K562 (cell line): ENCODE results near the gene MAP7D1. TPM values are rescaled to one million over a fixed set of nuclear protein-coding genes. Genes with fewer than 3 reads are reported as not detected.

ENCODE experiments used
- BRF2 ChIP-seq: IDR thresholded peaks from 3 replicates; pipeline ENCODE4 v1.6.1; 2011; ENCODE audit warnings: borderline replicate concordance, mild to moderate bottlenecking; ENCODE audit not compliant: insufficient read length, insufficient read depth
- CGGBP1 ChIP-seq: fragments of 250-450 bp; sonication (Bioruptor Pico); IDR thresholded peaks from 2 replicates; pipeline ENCODE4 v1.9.0; 2021; ENCODE audit warnings: mild to moderate bottlenecking
- DNMT1 ChIP-seq: fragments of 450-650 bp; IDR thresholded peaks from 2 replicates; pipeline ENCODE4 v1.6.1; 2016; ENCODE audit warnings: antibody characterized with exemption, mild to moderate bottlenecking
- HDAC8 ChIP-seq: fragments of 450-650 bp; IDR thresholded peaks from 2 replicates; pipeline ENCODE4 v1.6.1; 2016; ENCODE audit warnings: mild to moderate bottlenecking, missing genetic modification characterization, moderate library complexity, missing compliant biosample characterization
- HNRNPUL1 ChIP-seq: fragments of 200-400 bp; formaldehyde crosslinking; IDR thresholded peaks from 2 replicates; pipeline ENCODE4 v1.6.1; 2017; ENCODE audit warnings: low read length
- MEIS2 ChIP-seq: fragments of 450-650 bp; IDR thresholded peaks from 2 replicates; pipeline ENCODE4 v1.6.1; 2014; ENCODE audit warnings: mild to moderate bottlenecking; ENCODE audit not compliant: partially characterized antibody
- MXI1 ChIP-seq: IDR thresholded peaks from 2 replicates; pipeline ENCODE4 v1.6.1; 2011; ENCODE audit warnings: low read depth, mild to moderate bottlenecking, improper control_type of control experiment, low read length
- NFE2 ChIP-seq: IDR thresholded peaks from 2 replicates; pipeline ENCODE4 v1.6.1; 2014; ENCODE audit warnings: antibody characterized with exemption, low read depth
- NFYB ChIP-seq: IDR thresholded peaks from 2 replicates; pipeline ENCODE4 v1.6.1; 2011; ENCODE audit warnings: mild to moderate bottlenecking, moderate library complexity; ENCODE audit not compliant: insufficient read length; ENCODE audit errors: extremely low read depth
- NONO ChIP-seq, 2 experiments: fragments of 200-400 bp in 1 of 2; fragments of 450-650 bp in 1 of 2; formaldehyde crosslinking in 1 of 2; IDR thresholded peaks; 2 replicates each; pipeline ENCODE4 v1.6.1; 2017; ENCODE audit warnings: low read depth in 2 of 2, mild to moderate bottlenecking in 2 of 2, moderate library complexity in 2 of 2, low read length in 1 of 2
- SNRNP70 ChIP-seq: fragments of 200-400 bp; formaldehyde crosslinking; optimal IDR thresholded peaks from 2 replicates; pipeline ENCODE3; 2017; ENCODE audit warnings: low read depth, low read length
- SRSF3 ChIP-seq: fragments of 200-400 bp; formaldehyde crosslinking; IDR thresholded peaks from 2 replicates; pipeline ENCODE4 v1.6.1; 2016; ENCODE audit warnings: mild to moderate bottlenecking, low read length, moderate library complexity; ENCODE audit not compliant: insufficient read depth
- TAF7 ChIP-seq: fragments of 450-650 bp; IDR thresholded peaks from 2 replicates; pipeline ENCODE4 v1.6.1; 2016; ENCODE audit warnings: missing genetic modification characterization, missing compliant biosample characterization
- ZBTB12 ChIP-seq: fragments of 250-450 bp; sonication (Bioruptor Pico); IDR thresholded peaks from 2 replicates; pipeline ENCODE4 v1.4.0; 2020
- ZNF253 ChIP-seq: fragments of 250-450 bp; sonication (Bioruptor Pico); conservative IDR thresholded peaks from 2 replicates; pipeline ENCODE4 v1.6.1; 2021; ENCODE audit warnings: mild to moderate bottlenecking
- ZNF445 ChIP-seq: fragments of 250-450 bp; sonication (Bioruptor Pico); IDR thresholded peaks from 2 replicates; pipeline ENCODE4 v1.4.0; 2020; ENCODE audit warnings: low read depth, mild to moderate bottlenecking, moderate library complexity
- polyA plus RNA-seq, 8 experiments: library from polyadenylated mRNA; depleted of rRNA in 4 of 8; stranded (reverse) in 5 of 8; unstranded in 3 of 8; fragments of >200 nt; fragmentation: Nextera tagmentation in 2 of 8; fragmentation: Illumina TruSeq in 1 of 8; extraction: Ambion mirVana in 2 of 8; extraction: Trizol in 1 of 8; gene quantifications; 2 replicates each; pipeline versions ENCODE4 v1.2.1 to v1.2.3, GENCODE V29; 2011 to 2014; ENCODE audit warnings: inconsistent platforms in 1 of 8, missing spikeins in 1 of 8
- total RNA-seq, 7 experiments: library from RNA; depleted of rRNA in 6 of 7; stranded (reverse); fragments of >200 nt in 6 of 7; fragmentation: Illumina TruSeq in 2 of 7; extraction: Trizol in 2 of 7; gene quantifications; 2 replicates each; pipeline versions ENCODE4 v1.2.1 to v1.2.3, GENCODE V29; 2011 to 2021; ENCODE audit warnings: low replicate concordance in 1 of 7

Gene MAP7D1
- total and polyA plus RNA-seq, 9 of the 15 experiments (the other 6 are each of a cell fraction or from before 2014, with no cell fraction given) = 3.6 to 108 (median 34.5) TPM

- TF ChIP-seq HDAC8 (tag) (no peak), SNRNP70 (no peak), DNMT1 (no peak), ZBTB12 (CRISPR knock-in tag) (no peak), MEIS2 (no peak), SRSF3 (no peak), TAF7 (tag) (no peak), NFYB (no peak), CGGBP1 (no peak), BRF2 (no peak), NFE2 (no peak), MXI1 (no peak), ZNF445 (CRISPR knock-in tag) (no peak), HNRNPUL1 (no peak), NONO (IDR thresholded peaks at IDR 0.05; ENCODE audit: low read depth in 2 of 2, low read length in 1 of 2) (no peak), ZNF253 (no peak)
- TF ChIP-seq, all 486 proteins: peak for 18
These were observed 4.7 kb upstream of the MAP7D1 start (continued) for GRCh38 chr1:36151134-36151844.
